AG04449 (cell line): ENCODE measurements around the gene DSCAM.

ENCODE experiments used
- CTCF ChIA-PET: fragments of 350-600 bp; formaldehyde crosslinking; extraction: SDS; loops from one replicate; lab custom pipeline; 2021; ENCODE audit warnings: antibody characterized with exemption; lab: Yijun Ruan, JAX
- POLR2A ChIA-PET: fragments of 400-600, 350-600 bp; formaldehyde crosslinking; extraction: SDS; loops from one replicate; lab custom pipeline; 2020; ENCODE audit warnings: antibody characterized with exemption, inconsistent platforms; lab: Yijun Ruan, JAX
- DNase-seq: peaks from one replicate; pipeline ENCODE4 v3.0.0-alpha.2; 2010; ENCODE audit warnings: low read depth, low spot score
- H3K4me3 ChIP-seq: 2 replicates; pipeline ENCODE4 v1.5.1; 2011; ENCODE audit warnings: low read depth, mild to moderate bottlenecking, control low read depth, low read length
- TF ChIP-seq, protein P1 (sequence below): IDR thresholded peaks from one replicate; pipeline ENCODE4 v1.5.1; 2011; ENCODE audit warnings: mild to moderate bottlenecking, moderate library complexity, low read length, control low read depth, inconsistent platforms; ENCODE audit not compliant: insufficient read depth; ENCODE audit errors: missing control alignments

The DSCAM gene

DNA sequence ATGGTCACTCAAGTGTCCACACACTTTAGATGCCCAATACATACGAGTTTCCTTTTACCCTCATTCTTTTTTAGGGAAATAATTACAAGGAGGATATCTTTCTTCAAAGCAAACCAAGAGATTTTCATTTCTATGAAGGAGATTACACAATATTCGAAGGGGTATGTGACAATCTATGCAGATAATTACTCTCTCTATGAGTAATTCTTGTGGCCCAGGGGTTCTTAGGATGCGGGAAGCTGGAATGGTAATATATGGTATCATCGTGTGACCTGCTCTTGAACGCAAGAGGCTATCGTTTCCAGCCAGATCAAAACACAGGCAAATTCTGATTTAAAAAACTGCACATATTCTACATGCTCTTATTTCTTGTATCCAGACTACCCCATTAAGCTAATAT, 14.6 kb downstream of the DSCAM start:
- CTCF ChIA-PET = no interaction called here
- DNase-seq = no peak
- no peak overlapping the region for H3K4me3 ChIP-seq
- POLR2A ChIA-PET = no interaction called here
- TF ChIP-seq, protein P1, sequence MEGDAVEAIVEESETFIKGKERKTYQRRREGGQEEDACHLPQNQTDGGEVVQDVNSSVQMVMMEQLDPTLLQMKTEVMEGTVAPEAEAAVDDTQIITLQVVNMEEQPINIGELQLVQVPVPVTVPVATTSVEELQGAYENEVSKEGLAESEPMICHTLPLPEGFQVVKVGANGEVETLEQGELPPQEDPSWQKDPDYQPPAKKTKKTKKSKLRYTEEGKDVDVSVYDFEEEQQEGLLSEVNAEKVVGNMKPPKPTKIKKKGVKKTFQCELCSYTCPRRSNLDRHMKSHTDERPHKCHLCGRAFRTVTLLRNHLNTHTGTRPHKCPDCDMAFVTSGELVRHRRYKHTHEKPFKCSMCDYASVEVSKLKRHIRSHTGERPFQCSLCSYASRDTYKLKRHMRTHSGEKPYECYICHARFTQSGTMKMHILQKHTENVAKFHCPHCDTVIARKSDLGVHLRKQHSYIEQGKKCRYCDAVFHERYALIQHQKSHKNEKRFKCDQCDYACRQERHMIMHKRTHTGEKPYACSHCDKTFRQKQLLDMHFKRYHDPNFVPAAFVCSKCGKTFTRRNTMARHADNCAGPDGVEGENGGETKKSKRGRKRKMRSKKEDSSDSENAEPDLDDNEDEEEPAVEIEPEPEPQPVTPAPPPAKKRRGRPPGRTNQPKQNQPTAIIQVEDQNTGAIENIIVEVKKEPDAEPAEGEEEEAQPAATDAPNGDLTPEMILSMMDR = no peak

- TF ChIP-seq, protein P1 = no peak
- no peak for DNase-seq
- ChIA-PET POLR2A (no interaction called here), CTCF (no interaction called here)
- H3K4me3 ChIP-seq = no peak overlapping the region
These were observed 16.1 kb downstream of the DSCAM start for GRCh38 chr21:40830836-40831235.

- ChIA-PET POLR2A (no interaction called here), CTCF (no interaction called here)
- TF ChIP-seq, protein P1 = no peak
- no peak for DNase-seq
- no peak overlapping the region for H3K4me3 ChIP-seq
These were observed 17.2 kb downstream of the DSCAM start for GRCh38 chr21:40829791-40830190.

DNA sequence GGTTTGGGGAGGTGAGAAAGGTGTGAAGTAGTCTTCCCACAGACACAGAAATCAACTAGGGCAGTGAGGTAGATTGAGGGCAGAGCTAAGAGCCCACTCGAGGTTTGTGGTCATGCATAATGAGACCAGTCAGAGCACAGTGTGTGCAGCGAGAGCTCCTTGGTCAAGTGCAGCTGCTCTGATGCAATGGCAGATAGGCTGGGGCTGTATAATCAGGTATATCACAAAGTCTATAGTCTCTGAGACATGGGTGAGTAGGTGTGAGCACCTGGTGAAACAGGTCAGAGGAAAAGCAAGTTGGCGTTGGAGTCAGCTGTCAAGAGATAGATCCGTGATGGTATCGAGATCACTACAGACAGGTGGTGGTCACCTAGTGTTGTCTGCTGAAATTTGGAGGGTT, 17.6 kb downstream of the DSCAM start:
- TF ChIP-seq, protein P1 = no peak
- ChIA-PET CTCF (no interaction called here), POLR2A (no interaction called here)
- no peak overlapping the region for H3K4me3 ChIP-seq
- DNase-seq = no peak

DNA sequence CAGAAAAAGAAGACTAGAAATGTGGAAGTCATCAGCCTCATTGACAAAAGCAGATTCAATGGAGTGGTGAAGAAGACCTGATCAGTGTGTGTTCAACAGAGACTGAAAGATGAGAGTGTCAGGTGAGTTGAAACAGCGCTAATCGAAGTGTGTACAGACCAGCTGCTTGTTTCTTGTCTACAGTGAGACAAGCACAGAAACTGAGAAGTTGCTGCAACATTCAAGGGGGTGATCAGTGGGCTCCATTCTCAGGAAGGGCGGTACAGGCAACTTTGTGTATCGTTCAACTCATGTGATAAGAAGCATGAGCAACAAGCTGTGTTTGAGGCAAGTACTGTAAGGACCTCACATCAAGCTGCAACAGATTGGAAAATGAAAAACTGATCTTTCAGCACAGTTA, 19.4 kb downstream of the DSCAM start:
- TF ChIP-seq, protein P1 = no peak
- CTCF ChIA-PET = no interaction called here
- no peak for DNase-seq
- POLR2A ChIA-PET = no interaction called here
- no peak overlapping the region for H3K4me3 ChIP-seq

GRCh38 chr21:40819071-40819900, 27.7 kb downstream of the DSCAM start:
- TF ChIP-seq, protein P1 = no peak
- no peak overlapping the region for H3K4me3 ChIP-seq
- no peak for DNase-seq
- ChIA-PET POLR2A (no interaction called here), CTCF (no interaction called here)
